ENCODE measurements around the gene ZNF791.

ZNF791 gene

GRCh38 chr19:12670159-12670928 lies 59.6 kb downstream of the ZNF791 start:
- CTCF ChIA-PET, result interaction anchor here (0.6 to 1.0 kb wide), 5 partner anchors 16 to 873 kb away, joined by 3 read pairs; no protein-coding TSS in a partner anchor
- H3K4me1 ChIP-seq (ENCODE audit: control insufficient read depth, insufficient read depth, low read length), result no peaks in the 10 kb centered on the region
- H3K4me3 ChIP-seq (ENCODE audit: low read depth, low read length), result peak overlapping the region; percentile 85
- peaks cover 21 to 53% of the 10 kb centered on the region in 2 experiments; a peak in 2 of 3 replicates for H3K36me3 ChIP-seq (ENCODE audit: control insufficient read depth in 2 of 2, insufficient read depth in 1 of 2, low read length in 2 of 2)
- peak overlapping the region; percentile 80 for H3K27ac ChIP-seq (ENCODE audit: extremely low read depth, low read depth, low read length)
- H3K9me3 ChIP-seq (ENCODE audit: control insufficient read depth, insufficient read depth, low read depth, low read length), result no peaks in the 10 kb centered on the region
- POLR2A ChIA-PET, result interaction anchor here (1.4 to 1.8 kb wide), 2 partner anchors 8 to 11 kb away, joined by 6 to 7 read pairs; partner anchors contain the start of gene DHPS
- TF ChIP-seq PATZ1 (tag by site-specific recombination; IDR thresholded peaks at IDR 0.05) (no peak), ZNF341 (tag by site-specific recombination; IDR thresholded peaks at IDR 0.05; ENCODE audit: low read depth) (peak; percentile 53), ZBTB17 (tag by site-specific recombination; IDR thresholded peaks at IDR 0.05) (peak; percentile 6; the same call in 1 of the 2 replicates), PRDM10 (tag by site-specific recombination; IDR thresholded peaks at IDR 0.05) (peak; percentile 89)

GRCh38 chr19:12672744-12673143 lies 62.0 kb downstream of the ZNF791 start:
- Histone ChIP-seq H3K9me3 (ENCODE audit: control insufficient read depth, insufficient read depth, low read depth, low read length) (no peaks in the 10 kb centered on the region), H3K4me3 (ENCODE audit: low read depth, low read length) (no peak overlapping the region), H3K4me1 (ENCODE audit: control insufficient read depth, insufficient read depth, low read length) (no peaks in the 10 kb centered on the region), H3K36me3 (ENCODE audit: control insufficient read depth in 2 of 2, insufficient read depth in 1 of 2, low read length in 2 of 2) (peaks cover 21 to 70% of the 10 kb centered on the region in 2 experiments; a peak in 2 of 3 replicates), H3K27ac (ENCODE audit: extremely low read depth, low read depth, low read length) (no peak overlapping the region)
- TF ChIP-seq ZNF239 (tag by site-specific recombination; IDR thresholded peaks at IDR 0.05), result no peak
- no peak for TF ChIP-seq ZNF10 (tag by site-specific recombination; IDR thresholded peaks at IDR 0.05)
- TF ChIP-seq ZNF837 (tag by site-specific recombination; IDR thresholded peaks at IDR 0.05), result no peak
- TF ChIP-seq ZNF549 (tag by site-specific recombination; IDR thresholded peaks at IDR 0.05), result no peak
- no peak for TF ChIP-seq ZNF473 (tag by site-specific recombination; IDR thresholded peaks at IDR 0.05)
- TF ChIP-seq ZNF433 (tag by site-specific recombination; IDR thresholded peaks at IDR 0.05; ENCODE audit: low read depth), result no peak
- TF ChIP-seq ZBTB1 (tag by site-specific recombination; IDR thresholded peaks at IDR 0.05), result no peak
- TF ChIP-seq GLIS2 (tag by site-specific recombination; IDR thresholded peaks at IDR 0.05), result no peak
- TF ChIP-seq ZNF76 (tag by site-specific recombination; IDR thresholded peaks at IDR 0.05; ENCODE audit: borderline replicate concordance, low read depth), result no peak
- no peak for TF ChIP-seq ZNF391 (tag by site-specific recombination; IDR thresholded peaks at IDR 0.05; ENCODE audit: borderline replicate concordance, low read depth)
- no peak for TF ChIP-seq ZBTB49 (tag by site-specific recombination; IDR thresholded peaks at IDR 0.05; ENCODE audit: low read depth)
- TF ChIP-seq SP2 (tag by site-specific recombination; IDR thresholded peaks at IDR 0.05), result no peak
- no peak for TF ChIP-seq REST (tag by site-specific recombination; IDR thresholded peaks at IDR 0.05)
- TF ChIP-seq ZBTB20 (tag by site-specific recombination; IDR thresholded peaks at IDR 0.05), result no peak
- ChIA-PET CTCF (interaction anchor here (0.6 to 2.5 kb wide), 19 partner anchors 8 to 794 kb away, joined by 3 to 17 read pairs (median 4); partner anchors contain the start of gene DHPS), POLR2A (interaction anchor here (0.6 to 1.5 kb wide), 2 partner anchors 8 to 294 kb away, joined by 3 to 4 read pairs; no protein-coding TSS in a partner anchor)

Measured in HEK293 (cell line).